ENCODE results near the gene DDAH2.

Gene DDAH2

DNA sequence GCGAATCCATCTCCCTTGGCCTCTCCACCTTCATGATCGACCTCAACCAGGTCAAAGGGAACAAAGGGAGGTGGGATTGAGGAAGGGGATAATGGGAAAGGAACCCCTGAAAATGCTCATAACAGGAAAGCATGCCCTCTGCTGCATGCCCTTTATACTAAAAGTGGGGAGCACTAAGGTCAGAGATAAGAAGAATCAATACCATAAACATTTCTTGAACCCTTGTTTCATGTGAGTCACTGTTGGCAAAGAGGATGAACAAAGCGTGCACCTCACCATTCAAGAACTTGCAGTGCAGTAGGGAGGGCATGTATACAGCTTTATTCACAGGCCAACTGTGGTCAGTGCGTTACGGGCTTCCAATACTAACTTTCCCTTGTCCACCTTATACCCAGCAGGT lies 31.7 kb upstream of the DDAH2 start:
- no peak for DNase-seq

GRCh38 chr6:31758281-31758680 lies 29.2 kb upstream of the DDAH2 start:
- no peak for DNase-seq

- no peak for DNase-seq
Measured at GRCh38 chr6:31752739-31753319, 23.7 kb upstream of the DDAH2 start.

DNA sequence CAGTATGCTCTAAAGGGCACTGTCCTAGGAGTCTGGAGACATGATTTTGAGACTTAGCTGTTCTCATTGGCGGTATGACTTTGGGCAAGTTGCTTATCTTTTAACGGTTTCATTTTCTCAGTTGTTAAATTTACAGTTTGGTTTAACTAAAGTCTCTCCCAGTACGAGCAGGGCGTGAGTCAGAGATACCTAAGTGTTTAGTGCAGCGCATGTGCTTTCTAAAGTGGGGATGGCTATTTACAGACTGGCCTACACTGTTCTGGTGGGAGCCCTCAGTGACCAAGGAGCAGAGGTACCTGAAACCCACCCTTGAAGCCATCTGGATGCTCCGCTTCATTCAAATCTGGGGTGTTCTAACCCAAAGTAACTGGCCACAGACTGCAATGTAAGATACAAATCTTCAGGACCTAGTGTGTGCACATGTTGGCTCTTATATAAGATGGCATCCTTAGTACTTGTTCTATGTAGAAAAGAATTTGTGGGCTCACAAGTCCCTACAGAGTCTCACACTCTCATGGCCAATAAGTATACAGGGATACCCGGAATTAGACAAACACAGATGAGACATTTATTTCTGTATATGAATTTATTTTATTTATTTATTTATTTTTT lies 21.4 kb upstream of the DDAH2 start:
- DNase-seq = no peak

DNA sequence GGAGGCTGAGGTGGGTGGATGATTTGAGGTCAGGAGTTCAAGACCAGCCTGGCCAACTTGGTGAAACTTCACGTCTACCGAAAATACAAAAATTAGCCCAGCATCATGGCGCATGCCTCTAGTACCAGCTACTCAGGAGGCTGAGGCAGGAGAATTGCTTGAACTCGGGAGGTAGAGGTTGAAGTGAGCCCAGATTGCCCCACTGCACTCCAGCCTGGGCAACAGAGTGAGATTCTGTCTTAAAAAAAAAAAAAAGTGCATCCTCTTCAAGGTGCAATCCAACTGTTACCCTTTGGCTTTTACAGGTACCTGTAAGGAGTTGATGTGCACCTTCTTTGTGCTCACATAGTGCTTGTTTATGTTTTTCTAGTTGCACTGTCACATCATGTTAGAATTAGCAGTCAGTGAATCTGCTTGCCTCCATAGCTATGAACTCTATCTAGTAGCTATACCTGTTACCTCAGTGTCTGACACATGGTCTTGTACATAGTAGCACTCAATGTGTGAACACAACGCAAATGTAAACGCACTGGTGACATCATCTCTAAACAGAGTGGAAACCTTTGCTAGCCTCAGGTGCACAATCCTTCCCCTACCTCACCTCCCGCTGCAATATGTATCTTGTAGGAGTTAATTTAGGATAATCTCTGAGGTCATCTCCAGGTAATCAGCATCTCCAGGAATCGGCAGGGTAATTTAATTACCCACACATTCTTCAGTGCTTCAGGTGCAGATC lies 20.4 kb upstream of the DDAH2 start:
- no peak for DNase-seq

- DNase-seq = no peak
Measured at GRCh38 chr6:31744422-31744821, 15.3 kb upstream of the DDAH2 start.

DNA sequence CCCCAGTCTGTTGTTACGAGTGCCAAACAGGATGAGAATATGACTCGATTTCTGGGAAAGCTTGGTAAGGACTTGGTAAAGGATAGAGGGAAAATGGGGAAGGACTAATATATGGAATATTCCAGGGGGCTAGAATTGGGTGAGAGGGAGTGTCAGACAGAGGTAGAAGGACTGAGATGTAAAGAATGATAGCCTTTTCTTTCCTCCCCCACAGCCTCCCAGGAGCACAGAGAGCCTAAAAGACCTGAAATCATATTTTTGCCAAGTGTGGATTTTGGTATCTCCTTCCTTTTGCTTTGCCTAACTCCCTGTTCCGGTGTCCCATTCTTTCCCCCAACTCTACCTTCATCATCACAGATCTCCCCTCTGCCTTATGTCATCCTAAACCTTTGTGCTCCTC lies 13.8 kb upstream of the DDAH2 start:
- no peak for DNase-seq

GRCh38 chr6:31741815-31742214 lies 12.7 kb upstream of the DDAH2 start:
- no peak for DNase-seq

DNA sequence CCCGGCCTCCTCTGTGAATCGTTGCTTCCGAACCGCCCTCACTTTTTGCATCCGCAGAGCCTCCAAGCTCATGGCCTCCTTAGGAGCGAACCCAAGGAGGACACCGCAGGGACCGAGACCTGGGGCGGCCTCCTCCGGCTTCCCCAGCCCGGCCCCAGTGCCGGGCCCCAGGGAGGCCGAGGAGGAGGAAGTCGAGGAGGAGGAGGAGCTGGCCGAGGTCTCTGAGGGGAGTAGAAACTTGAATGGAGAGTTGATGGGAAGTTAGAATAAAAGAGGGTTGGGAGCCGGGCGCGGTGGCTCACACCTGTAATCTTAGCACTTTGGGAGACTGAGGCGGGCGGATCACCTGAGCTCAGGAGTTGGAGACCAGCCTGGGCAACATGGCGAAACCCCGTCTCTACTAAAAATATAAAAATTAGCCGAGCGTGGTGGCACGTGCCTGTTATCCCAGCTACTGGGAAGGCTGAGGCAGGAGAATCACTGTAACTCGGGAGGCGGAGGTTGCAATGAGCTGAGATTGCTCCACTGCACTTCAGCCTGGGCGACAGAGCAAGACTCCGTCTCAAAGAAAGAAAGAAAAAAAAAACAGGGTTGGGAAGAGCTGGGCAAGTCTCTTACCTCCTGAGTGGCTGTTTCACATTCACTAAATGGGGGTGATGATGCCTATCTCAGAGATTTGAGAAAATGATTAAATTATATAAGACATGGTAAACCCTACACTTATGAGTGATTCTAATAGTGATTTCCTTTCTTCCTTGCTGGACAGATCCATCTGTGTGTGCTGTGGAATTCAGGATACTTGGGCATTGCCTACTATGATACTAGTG lies 11.5 kb upstream of the DDAH2 start:
- no peak for DNase-seq

DNA sequence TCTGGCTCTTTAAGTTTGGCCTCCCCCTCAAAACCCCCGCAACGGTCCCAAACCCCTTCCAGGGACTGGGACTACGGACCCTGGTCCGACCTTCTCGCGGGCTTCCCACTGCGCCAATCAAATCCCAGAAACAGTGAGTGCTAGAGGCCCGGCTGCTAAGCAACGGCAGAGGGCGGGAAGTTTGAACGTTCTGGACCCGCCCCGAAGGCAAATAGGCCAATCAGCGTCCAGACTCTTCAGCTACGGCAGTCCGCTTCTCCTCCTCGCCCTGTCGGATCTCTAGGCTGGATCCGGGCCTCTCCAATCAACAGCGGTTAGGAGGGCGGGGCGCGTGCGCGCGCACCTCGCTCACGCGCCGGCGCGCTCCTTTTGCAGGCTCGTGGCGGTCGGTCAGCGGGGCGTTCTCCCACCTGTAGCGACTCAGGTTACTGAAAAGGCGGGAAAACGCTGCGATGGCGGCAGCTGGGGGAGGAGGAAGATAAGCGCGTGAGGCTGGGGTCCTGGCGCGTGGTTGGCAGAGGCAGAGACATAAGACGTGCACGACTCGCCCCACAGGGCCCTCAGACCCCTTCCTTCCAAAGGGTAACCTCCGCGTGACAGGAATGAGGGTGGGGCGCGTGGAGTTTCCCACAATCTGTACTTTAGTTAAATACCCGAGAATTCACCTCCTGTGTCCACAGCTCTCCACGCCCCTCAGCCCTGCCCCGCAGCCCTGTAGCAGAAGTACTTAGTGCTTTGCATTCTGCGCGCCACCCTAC lies 10.7 kb upstream of the DDAH2 start, which contains the start of gene MSH5:
TSS of gene MSH5 (plus strand) at position 367 of the 758 bp plus-strand sequence. CDS start 462 bp downstream, outside the sequence.
- peak; percentile 98 for DNase-seq

DNA sequence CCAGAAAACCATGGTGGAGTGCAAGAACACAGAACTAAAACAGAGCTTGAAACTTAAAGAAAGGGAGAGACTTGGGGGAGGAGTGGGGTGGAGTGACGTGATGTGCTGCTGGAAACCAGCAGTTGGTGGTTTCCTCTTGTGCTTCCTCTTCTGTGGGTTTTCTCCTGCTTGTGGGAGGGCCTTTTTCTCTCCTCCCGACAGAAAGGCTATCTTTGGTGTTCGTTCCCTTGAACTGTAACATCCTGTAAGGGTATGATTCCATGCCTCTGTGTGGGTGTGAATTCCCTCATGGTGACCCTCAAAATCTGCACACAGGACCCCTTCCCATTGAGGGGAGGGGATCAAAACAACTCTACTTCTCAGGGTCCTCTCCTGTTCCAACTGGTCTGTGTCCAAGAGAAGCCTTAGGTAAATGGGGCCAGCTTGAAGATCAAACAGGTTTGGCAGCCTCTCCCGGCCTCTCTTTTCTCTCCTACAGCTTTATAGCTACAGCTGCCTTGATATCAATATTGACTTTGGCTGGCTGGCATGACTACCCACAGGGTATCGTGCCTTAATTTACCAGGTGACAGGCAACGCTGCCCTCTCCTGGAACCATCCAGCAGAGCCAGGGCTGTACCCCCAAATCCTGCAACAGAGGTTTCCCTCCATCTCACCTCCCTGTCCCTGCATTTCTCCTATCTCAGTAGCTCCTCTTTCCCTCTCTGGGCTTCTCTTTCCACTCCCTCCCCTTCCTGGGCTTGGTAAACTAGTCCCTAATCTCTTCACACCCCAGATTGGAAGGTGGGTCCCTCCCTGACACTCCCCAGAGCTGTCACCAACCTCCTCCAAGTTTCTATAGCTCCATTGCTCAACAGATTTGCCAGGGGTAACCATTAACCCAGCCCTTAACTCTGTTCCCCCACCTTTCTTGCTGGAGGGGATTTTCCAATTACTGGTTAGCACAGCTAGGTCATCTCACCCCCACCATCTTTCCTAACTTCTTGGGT lies 9.2 kb upstream of the DDAH2 start:
- peak; percentile 97 for DNase-seq

DNA sequence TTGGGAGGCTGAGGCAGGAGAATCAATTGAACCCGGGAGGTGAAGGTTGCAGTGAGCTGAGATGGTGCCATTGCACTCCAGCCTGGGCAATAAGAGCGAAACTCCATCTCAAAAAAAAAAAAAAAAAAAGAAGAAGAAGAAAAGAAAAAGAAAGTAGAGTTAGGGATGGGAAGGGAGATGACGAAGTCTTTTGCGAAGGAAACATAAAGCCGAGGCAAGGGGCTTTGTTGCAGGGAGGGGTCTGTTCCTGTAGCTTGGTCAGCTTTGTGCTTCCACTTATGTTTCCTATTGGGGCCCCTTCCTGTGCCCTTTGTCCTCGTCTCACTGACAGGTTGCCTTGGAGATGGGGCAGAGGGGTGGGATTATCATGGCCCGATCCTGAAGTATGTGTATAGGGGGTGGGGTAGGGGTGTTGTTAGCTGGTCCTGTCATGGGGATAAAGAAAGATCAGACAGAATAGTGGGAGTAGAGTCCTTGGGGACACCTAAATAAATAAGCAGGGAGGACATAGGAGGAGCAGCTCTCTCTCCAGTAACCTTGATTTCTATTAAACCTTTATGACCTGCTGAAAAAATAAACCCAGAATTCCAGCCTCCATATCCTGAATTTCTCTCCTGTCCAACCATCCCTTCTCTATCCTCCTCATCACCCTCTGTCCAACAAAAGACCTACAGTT lies 8.4 kb upstream of the DDAH2 start:
- peak; percentile 75 for DNase-seq

DNA sequence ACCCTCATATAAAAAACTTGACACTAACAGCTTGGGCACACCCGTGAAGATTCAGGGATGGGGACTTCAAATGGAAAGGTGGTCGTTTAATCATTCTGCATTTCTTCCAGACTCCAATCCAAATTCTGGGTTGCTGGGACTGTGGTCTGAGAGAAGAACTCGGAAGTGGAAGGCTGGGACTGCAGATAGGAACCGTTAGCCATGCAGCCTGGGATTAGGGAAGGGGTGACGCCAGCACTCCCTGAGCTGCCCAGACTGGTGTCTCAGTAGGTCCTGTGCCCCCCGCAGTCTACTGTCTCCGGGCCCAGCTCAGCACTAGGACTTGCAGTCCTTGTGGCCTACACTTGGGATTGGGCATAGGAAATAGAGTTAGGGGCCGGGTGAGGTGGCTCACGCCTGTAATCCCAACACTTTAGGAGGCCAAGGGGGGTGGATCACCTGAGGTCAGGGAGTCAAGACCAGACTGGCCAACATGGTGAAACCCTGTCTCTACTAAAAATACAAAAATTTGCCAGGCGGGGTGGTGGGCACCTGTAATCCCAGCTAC lies 7.7 kb upstream of the DDAH2 start:
- no peak for DNase-seq

- peak; percentile 26 for DNase-seq
Measured at GRCh38 chr6:31736021-31736767, 7.1 kb upstream of the DDAH2 start, which contains the start of gene CLIC1. TSS of gene CLIC1 (minus strand) at chr6:31736530. CDS start at chr6:31736300, 230 bp downstream.

DNA sequence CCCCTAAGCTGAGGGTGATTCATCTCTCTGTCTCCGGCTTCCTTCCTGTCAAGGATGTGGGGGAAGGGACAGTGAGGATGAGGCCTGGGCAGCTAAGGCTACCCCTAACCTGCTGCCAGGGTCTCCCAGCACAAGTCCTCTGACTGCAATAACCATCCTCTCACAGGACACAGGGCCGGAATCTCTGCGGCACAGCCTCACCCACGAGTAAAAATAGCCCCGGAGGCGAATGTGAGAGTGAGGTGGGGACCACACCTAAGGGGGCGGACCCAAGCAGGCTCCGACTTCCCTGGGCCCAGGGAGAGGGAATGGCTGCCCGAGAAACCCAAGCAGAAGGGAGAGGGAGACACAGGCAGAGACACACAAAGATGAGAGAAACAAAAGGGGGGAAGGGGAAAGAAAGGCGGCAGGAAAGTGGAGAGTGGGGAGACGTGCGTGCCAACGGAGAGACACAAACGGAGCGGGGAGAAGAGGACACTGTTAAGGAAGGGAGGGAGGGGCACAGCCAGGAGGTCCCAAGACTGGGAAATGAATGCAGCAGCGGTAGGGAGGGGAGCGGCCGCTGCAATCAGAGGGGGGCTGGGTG lies 5.8 kb upstream of the DDAH2 start:
- DNase-seq = no peak

- no peak for DNase-seq
Measured at GRCh38 chr6:31734247-31734820, 5.2 kb upstream of the DDAH2 start.

- DNase-seq = no peak
Measured at GRCh38 chr6:31733734-31734133, 4.6 kb upstream of the DDAH2 start.

DNA sequence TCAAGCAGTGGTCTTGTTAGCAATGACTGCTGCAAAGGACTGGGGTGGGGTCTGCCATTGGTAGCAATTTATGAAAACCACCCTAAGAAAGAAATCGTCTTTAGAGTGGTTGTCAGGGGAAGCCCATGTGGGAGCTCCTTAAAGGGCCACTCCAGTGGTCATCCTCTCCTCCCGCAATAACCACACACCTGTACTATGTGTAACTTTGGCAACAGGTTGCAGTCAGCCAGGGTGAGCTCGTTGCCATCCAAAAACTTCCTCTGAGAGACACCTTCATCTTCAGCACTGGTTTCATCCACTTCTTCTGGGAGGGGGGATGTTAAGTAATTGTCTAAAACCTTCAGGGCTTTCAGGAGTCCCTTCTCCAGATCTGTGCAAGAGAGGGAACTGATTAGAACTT lies 2.9 kb upstream of the DDAH2 start:
- no peak for DNase-seq

DNA sequence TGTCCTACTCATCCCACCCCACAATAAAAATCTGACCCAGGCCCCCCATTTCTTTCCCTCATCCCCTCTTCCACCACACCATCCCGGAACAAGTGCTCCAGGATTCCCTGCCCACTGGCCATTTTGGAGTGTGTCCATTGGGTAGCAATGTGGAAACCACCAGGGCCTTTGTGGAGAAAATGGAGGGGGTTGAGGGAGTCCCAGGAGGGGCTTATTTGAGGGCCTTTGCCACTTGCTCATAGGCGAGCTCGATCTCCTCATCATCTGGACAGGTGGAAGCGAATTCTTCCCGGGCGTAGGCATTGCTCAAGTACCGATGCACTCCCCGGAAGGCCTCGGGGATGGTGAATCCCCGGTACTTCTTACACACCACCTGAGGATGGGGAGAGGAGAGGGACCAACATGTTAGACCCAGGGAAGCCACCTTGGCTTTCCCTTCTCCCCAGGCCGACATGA lies 1.6 kb upstream of the DDAH2 start:
- DNase-seq = no peak

Data from NCI-H2029 treated with DMSO at 0.1 percent for 48 hours (cell line).